ENCODE results near the gene RIBC2.
"Not testable (repeated sequence)": the region's sequence is repeated elsewhere in the genome, so short reads cannot be mapped to it uniquely, and the experiment has no call there.

Gene RIBC2

GRCh38 chr22:45413368-45414211 is at the start of gene RIBC2, which contains the start of gene SMC1B:
Gene RIBC2, plus strand, starts transcription at chr22:45413693. Its CDS starts 194 bp downstream, at chr22:45413887.
Gene SMC1B, minus strand, starts transcription at chr22:45413599. Its CDS starts 32 bp downstream, at chr22:45413567.
- DNase-seq, result no peak

- no peak for DNase-seq
These were observed 46.8 kb upstream of the RIBC2 start for GRCh38 chr22:45366713-45367112.

GRCh38 chr22:45373592-45373991 is 39.9 kb upstream of the RIBC2 start:
- DNase-seq, result not testable (repeated sequence)

- DNase-seq, result no peak
These were observed 37.5 kb upstream of the RIBC2 start for GRCh38 chr22:45376009-45376408.

GRCh38 chr22:45376703-45377102 is 36.8 kb upstream of the RIBC2 start:
- no peak for DNase-seq

- no peak for DNase-seq
These were observed 32.1 kb upstream of the RIBC2 start for GRCh38 chr22:45381348-45381747.

- no peak for DNase-seq
These were observed 23.9 kb upstream of the RIBC2 start for GRCh38 chr22:45389546-45389945.

GRCh38 chr22:45397806-45398205 is 15.7 kb upstream of the RIBC2 start:
- no peak for DNase-seq

- DNase-seq, result no peak
These were observed 15.3 kb upstream of the RIBC2 start for GRCh38 chr22:45398214-45398613.

GRCh38 chr22:45399712-45400445 is 13.6 kb upstream of the RIBC2 start:
- no peak for DNase-seq

- no peak for DNase-seq
These were observed 11.0 kb upstream of the RIBC2 start for GRCh38 chr22:45402466-45402985.

- DNase-seq, result no peak
These were observed 5.7 kb upstream of the RIBC2 start for GRCh38 chr22:45407793-45408192.

GRCh38 chr22:45413013-45413367 is 503 bp upstream of the RIBC2 start:
- DNase-seq, result no peak

GRCh38 chr22:45418056-45418769 is 4.7 kb downstream of the RIBC2 start:
- no peak for DNase-seq

- no peak for DNase-seq
These were observed 5.3 kb downstream of the RIBC2 start for GRCh38 chr22:45418770-45419138.

- no peak for DNase-seq
These were observed 6.5 kb downstream of the RIBC2 start for GRCh38 chr22:45420011-45420410.

GRCh38 chr22:45420539-45420938 is 7.0 kb downstream of the RIBC2 start:
- DNase-seq, result no peak

GRCh38 chr22:45421349-45422055 is 8.0 kb downstream of the RIBC2 start:
- DNase-seq, result no peak

GRCh38 chr22:45422237-45422983 is 8.9 kb downstream of the RIBC2 start:
- DNase-seq, result no peak

- no peak for DNase-seq
These were observed 10.0 kb downstream of the RIBC2 start for GRCh38 chr22:45423524-45423923.

- DNase-seq, result no peak
These were observed 10.8 kb downstream of the RIBC2 start for GRCh38 chr22:45424241-45424731.

- no peak for DNase-seq
These were observed 11.6 kb downstream of the RIBC2 start for GRCh38 chr22:45425101-45425500.
